CD4-positive, alpha-beta T cell treated with Interferon gamma for 1 hour (primary cell): ENCODE results near the gene SARDH.
A peak's percentile ranks its signal among the peaks of the same experiment; 100 is the strongest.

Experiments
- DNase-seq: peaks from one replicate; pipeline ENCODE4 v3.0.0-alpha.2; 2020

Gene SARDH

GRCh38 chr9:133621725-133622267, 116.4 kb downstream of the SARDH start:
- DNase-seq = no peak

DNA sequence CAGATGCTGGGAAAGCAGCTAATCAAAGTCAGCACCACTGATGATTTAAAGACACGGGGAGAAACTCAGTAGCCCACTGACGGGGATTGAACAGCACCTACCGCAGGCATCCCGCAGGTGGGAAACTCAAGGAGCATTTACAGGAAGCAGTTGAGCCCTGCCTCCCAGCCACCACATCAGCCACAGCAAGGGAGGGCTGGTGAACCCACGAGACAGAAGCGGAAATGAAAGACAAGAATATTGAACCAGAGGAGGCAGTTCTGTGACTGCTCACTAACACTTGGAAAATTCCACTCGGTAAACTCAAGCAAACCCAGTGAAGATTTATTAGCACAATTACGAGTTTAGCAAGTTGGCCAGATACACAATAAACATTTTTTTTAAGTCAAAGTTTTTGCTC, 118.4 kb downstream of the SARDH start:
- peak; percentile 47 for DNase-seq

DNA sequence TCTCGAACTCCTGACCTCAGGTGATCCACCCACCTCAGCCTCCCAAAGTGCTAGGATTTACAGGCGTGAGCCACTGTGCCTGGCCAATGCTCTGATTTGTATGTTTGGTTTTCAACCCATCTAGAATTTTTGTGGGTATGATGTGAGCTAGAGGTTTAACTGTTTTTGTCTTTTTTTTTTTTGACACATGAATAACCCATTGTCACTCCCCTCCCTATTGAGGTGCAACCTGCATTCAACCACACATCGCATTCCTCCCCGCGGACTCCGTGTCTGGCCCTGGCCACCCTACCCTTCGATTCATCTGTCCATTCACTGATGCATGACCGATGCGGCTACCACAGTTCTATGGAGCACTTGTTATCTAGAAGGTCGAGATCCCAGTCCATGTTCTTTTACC, 119.4 kb downstream of the SARDH start:
- DNase-seq = no peak

- no peak for DNase-seq
Measured at GRCh38 chr9:133616643-133617405, 121.3 kb downstream of the SARDH start.

DNA sequence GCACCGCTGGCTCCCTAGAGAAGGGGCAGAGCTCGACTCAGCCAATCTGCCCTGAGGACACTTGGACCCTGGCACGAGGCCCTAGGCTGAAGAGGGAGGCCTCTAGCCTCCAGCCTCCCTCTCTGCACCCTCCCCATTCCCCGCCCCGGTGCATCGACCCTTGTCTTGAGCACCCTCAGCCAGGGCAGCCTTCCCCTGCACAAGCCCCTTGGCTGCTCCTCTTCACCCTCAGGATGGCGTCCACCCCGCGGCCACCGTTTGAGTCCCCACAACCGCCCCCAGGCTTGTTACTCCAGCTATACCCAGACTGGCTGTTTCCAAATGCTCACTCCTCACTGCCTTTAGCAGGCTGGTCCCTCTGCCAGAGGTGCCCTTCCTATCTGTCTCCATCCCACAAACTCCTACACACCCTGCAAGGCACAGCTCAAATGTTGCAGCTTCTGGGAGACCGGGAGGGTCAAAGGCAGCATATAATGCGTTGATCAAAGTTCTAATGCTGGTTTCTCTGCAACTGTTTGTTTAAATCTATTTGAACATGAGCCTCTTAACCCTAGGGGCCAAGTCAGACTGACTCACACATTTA, 122.5 kb downstream of the SARDH start:
- DNase-seq = no peak

GRCh38 chr9:133615186-133615585, 123.0 kb downstream of the SARDH start:
- no peak for DNase-seq

DNA sequence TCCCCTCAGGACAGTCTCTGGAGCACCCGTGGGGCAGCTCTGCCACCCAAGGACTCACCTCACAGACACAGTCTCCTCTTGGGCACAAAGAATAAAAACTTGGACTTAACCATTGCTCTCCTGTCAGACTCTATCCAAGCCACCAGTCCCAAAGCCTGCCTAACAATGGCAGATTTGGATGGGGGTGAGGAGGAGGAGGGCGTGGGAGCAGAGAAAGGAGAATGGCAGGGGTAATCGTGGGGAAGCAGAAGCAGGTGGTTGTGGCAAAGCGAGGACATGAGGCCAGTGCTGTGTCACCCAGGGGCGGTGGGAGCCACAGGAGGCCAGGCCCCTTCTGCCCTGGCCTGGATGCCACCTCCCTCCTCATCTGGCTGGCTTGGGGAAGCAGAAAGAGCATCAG, 123.5 kb downstream of the SARDH start:
- DNase-seq = no peak

- DNase-seq = no peak
Measured at GRCh38 chr9:133614056-133614455, 124.1 kb downstream of the SARDH start.
